HEK293 (cell line): ENCODE data around the gene BIRC6.

ENCODE experiments used
- CTCF ChIP-seq: fragments of 450-650 bp; formaldehyde crosslinking; IDR thresholded peaks from 2 replicates; pipeline ENCODE4 v1.5.1; 2016; ENCODE audit warnings: missing biosample characterization, missing genetic modification characterization
- GLIS1 ChIP-seq: fragments of 450-650 bp; formaldehyde crosslinking; IDR thresholded peaks from 2 replicates; pipeline ENCODE4 v1.5.1; 2016; ENCODE audit warnings: missing biosample characterization, missing genetic modification characterization
- ZNF18 ChIP-seq: fragments of 450-650 bp; formaldehyde crosslinking; IDR thresholded peaks from 2 replicates; pipeline ENCODE4 v1.5.1; 2016; ENCODE audit warnings: missing biosample characterization, missing genetic modification characterization
- ZNF366 ChIP-seq: fragments of 450-650 bp; formaldehyde crosslinking; conservative IDR thresholded peaks from 2 replicates; pipeline ENCODE4 v1.5.1; 2016; ENCODE audit warnings: missing biosample characterization, missing genetic modification characterization
- ZNF768 ChIP-seq: fragments of 450-650 bp; formaldehyde crosslinking; IDR thresholded peaks from 2 replicates; pipeline ENCODE4 v1.5.1; 2018; ENCODE audit warnings: missing biosample characterization, mild to moderate bottlenecking, missing genetic modification characterization
- TF ChIP-seq, protein P1 (sequence below): fragments of 450-650 bp; formaldehyde crosslinking; IDR thresholded peaks from 2 replicates; pipeline ENCODE4 v1.5.1; 2016; ENCODE audit warnings: missing biosample characterization, missing genetic modification characterization
- TF ChIP-seq, protein P2 (sequence below): fragments of 450-650 bp; formaldehyde crosslinking; IDR thresholded peaks from 2 replicates; pipeline ENCODE4 v1.5.1; 2016; ENCODE audit warnings: missing biosample characterization, missing genetic modification characterization
- TF ChIP-seq, protein P3 (sequence below): fragments of 450-650 bp; formaldehyde crosslinking; IDR thresholded peaks from 2 replicates; pipeline ENCODE4 v1.5.1; 2016; ENCODE audit warnings: missing biosample characterization, missing genetic modification characterization

DNA sequence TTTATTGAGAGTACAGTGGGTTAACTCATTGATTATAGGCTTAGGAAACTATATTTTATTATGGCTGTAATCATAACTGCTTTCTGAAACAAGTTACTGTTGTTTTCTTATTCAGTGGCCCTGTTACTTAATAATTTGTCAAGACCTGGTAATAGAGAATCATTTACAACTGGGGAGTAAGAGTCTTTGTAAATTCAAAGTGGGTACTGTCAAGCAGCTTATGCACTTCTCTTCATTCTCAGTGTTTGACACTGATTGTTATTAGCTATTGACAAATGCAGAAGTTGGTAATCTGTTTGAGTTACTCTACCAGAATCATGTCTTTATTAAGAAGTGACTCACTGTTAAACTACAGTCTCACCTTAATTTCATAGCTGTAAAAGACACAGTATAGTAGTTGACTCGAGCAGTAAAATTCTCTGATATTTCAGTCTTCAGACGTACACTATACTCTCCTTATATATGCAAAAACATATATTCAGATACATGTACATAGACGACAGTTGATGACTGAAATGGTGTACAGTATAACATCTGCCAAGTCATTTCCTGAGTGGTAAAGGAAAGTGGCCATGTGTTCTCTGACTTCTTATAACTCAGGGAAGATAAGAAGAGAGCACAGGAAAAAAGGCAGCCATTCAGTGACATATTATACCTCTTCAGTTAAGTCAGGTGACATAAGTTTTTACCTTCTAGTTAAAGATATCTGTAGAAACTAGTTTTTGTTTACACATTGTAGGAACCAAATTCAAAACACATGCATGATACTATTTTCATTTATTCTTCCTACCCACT, 235.0 kb downstream of the BIRC6 start:
- TF ChIP-seq ZNF18 (tag by site-specific recombination) (no peak), CTCF (tag by site-specific recombination) (no peak), ZNF768 (tag by site-specific recombination) (no peak), ZNF366 (tag by site-specific recombination) (no peak), GLIS1 (tag by site-specific recombination) (no peak)
- TF ChIP-seq, protein P1, sequence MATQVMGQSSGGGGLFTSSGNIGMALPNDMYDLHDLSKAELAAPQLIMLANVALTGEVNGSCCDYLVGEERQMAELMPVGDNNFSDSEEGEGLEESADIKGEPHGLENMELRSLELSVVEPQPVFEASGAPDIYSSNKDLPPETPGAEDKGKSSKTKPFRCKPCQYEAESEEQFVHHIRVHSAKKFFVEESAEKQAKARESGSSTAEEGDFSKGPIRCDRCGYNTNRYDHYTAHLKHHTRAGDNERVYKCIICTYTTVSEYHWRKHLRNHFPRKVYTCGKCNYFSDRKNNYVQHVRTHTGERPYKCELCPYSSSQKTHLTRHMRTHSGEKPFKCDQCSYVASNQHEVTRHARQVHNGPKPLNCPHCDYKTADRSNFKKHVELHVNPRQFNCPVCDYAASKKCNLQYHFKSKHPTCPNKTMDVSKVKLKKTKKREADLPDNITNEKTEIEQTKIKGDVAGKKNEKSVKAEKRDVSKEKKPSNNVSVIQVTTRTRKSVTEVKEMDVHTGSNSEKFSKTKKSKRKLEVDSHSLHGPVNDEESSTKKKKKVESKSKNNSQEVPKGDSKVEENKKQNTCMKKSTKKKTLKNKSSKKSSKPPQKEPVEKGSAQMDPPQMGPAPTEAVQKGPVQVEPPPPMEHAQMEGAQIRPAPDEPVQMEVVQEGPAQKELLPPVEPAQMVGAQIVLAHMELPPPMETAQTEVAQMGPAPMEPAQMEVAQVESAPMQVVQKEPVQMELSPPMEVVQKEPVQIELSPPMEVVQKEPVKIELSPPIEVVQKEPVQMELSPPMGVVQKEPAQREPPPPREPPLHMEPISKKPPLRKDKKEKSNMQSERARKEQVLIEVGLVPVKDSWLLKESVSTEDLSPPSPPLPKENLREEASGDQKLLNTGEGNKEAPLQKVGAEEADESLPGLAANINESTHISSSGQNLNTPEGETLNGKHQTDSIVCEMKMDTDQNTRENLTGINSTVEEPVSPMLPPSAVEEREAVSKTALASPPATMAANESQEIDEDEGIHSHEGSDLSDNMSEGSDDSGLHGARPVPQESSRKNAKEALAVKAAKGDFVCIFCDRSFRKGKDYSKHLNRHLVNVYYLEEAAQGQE (tag by site-specific recombination): no peak
- TF ChIP-seq, protein P2, sequence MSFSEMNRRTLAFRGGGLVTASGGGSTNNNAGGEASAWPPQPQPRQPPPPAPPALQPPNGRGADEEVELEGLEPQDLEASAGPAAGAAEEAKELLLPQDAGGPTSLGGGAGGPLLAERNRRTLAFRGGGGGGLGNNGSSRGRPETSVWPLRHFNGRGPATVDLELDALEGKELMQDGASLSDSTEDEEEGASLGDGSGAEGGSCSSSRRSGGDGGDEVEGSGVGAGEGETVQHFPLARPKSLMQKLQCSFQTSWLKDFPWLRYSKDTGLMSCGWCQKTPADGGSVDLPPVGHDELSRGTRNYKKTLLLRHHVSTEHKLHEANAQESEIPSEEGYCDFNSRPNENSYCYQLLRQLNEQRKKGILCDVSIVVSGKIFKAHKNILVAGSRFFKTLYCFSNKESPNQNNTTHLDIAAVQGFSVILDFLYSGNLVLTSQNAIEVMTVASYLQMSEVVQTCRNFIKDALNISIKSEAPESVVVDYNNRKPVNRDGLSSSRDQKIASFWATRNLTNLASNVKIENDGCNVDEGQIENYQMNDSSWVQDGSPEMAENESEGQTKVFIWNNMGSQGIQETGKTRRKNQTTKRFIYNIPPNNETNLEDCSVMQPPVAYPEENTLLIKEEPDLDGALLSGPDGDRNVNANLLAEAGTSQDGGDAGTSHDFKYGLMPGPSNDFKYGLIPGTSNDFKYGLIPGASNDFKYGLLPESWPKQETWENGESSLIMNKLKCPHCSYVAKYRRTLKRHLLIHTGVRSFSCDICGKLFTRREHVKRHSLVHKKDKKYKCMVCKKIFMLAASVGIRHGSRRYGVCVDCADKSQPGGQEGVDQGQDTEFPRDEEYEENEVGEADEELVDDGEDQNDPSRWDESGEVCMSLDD (tag by site-specific recombination): no peak
- TF ChIP-seq, protein P3, sequence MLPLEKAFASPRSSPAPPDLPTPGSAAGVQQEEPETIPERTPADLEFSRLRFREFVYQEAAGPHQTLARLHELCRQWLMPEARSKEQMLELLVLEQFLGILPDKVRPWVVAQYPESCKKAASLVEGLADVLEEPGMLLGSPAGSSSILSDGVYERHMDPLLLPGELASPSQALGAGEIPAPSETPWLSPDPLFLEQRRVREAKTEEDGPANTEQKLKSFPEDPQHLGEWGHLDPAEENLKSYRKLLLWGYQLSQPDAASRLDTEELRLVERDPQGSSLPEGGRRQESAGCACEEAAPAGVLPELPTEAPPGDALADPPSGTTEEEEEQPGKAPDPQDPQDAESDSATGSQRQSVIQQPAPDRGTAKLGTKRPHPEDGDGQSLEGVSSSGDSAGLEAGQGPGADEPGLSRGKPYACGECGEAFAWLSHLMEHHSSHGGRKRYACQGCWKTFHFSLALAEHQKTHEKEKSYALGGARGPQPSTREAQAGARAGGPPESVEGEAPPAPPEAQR (tag by site-specific recombination): no peak
